ENCODE measurements around the gene LGALS1.
A peak's percentile ranks its signal among the peaks of the same experiment; 100 is the strongest.

Gene LGALS1

DNA sequence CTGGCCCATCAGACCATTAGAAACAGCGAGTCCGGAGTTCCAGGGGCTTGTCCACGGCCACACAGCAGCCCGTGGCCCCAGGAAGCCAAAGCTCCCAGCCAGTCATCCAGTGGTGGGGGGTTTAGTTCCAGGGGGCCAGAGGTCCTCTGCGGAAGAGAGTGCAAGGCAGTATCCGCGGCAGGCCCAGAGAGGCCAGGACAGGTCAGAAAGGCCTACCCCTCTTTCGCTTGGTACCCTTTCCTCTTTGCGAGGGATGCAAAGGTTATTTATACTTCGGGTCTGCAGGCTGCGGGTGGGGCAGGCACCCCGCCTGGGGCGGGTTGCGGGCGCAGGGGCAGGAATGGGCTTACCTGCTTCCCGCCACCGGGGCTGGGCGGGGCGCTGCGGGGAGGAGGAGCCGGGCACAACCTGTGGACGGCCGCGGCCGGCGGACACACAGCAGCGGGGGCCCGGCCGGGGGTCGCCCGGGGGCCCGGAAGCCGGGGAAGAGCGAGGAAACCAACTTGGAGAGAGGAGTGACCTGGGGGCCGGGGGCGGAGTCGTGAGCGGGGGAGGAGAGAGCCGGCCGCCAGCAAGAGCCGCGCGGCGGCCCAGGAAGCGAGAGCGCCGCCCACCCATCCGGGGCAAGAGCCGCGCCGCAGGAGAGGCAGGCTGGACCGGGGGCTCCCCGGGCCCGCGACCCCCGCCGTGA lies 36.2 kb upstream of the LGALS1 start, which contains the start of gene SH3BP1:
Gene SH3BP1, plus strand, starts transcription at position 600 of the 691 bp plus-strand sequence. CDS start 119 bp downstream, outside the sequence.
- peaks cover 25% of the 10 kb centered on the region for H3K4me1 ChIP-seq (ENCODE audit: insufficient read depth, low read length, severe bottlenecking)

DNA sequence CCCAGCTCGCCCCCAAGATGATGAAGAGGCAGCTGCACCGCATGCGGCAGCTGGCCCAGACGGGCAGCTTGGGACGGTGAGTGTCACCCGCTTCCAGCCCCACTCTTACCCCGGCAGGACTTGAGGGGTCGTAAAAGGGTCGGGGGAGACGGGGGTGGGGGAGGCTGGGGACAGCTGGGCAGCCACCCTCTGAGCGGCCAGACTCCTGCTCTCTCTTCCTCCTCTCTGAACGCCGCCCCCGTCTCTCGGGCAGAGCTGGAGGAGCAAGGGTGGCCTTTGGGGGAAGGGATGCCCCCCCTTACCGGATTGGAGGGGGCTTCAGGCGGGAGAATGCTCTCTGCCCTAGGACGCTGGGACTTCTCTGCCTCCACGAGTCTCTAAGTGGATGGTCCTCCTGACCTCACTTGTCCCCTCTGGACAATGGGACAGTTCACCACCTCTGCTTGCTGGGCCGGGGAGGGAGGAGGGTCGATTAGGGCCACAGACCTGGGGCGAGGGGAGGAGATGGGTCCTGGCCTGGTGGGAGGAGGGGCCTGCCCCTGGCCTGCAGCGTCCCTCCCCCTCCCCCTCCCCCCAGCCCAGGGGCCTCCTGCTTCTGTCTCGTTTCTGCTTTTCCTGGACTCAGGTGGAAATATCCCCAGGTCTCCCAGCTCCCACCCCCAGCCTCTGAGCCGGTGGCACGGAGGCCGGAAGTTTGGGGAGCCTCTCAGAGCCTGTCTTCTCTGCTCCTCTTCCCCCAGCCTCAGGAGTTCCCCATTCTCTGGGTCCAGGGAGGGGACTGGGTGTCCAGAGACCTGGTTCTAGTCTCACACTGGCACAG lies 35.5 kb upstream of the LGALS1 start:
- Histone ChIP-seq H3K4me1 (ENCODE audit: insufficient read depth, low read length, severe bottlenecking) (peaks cover 20% of the 10 kb centered on the region), H3K4me3 (ENCODE audit: low read depth, low read length, poor library complexity, severe bottlenecking) (peak overlapping the region; percentile 72), H4K20me1 (ENCODE audit: insufficient read depth, low read length) (no peaks in the 10 kb centered on the region), H3K4me2 (ENCODE audit: low read length) (peak overlapping the region; percentile 87), H3F3A (ENCODE audit: insufficient read depth, low read length) (peaks cover 3% of the 10 kb centered on the region; the same call in 1 of the 2 replicates), H3K79me2 (ENCODE audit: insufficient read depth, low read length) (no peaks in the 10 kb centered on the region), H3K9me3 (ENCODE audit: low read length) (no peaks in the 10 kb centered on the region), H3K9ac (ENCODE audit: low read length) (peak overlapping the region; percentile 82), H3K36me3 (ENCODE audit: insufficient read depth, low read length) (peaks cover 24% of the 10 kb centered on the region; the same call in 1 of the 2 replicates), H2AFZ (ENCODE audit: low read length) (no peak overlapping the region), H3K27me3 (ENCODE audit: insufficient read depth, low read length) (no peaks in the 10 kb centered on the region), H3K27ac (ENCODE audit: low read depth, low read length, poor library complexity, severe bottlenecking) (peak overlapping the region; percentile 66), H3K9me2 (ENCODE audit: low read depth, low read length) (no peaks in the 10 kb centered on the region)
- TF ChIP-seq, protein P1, sequence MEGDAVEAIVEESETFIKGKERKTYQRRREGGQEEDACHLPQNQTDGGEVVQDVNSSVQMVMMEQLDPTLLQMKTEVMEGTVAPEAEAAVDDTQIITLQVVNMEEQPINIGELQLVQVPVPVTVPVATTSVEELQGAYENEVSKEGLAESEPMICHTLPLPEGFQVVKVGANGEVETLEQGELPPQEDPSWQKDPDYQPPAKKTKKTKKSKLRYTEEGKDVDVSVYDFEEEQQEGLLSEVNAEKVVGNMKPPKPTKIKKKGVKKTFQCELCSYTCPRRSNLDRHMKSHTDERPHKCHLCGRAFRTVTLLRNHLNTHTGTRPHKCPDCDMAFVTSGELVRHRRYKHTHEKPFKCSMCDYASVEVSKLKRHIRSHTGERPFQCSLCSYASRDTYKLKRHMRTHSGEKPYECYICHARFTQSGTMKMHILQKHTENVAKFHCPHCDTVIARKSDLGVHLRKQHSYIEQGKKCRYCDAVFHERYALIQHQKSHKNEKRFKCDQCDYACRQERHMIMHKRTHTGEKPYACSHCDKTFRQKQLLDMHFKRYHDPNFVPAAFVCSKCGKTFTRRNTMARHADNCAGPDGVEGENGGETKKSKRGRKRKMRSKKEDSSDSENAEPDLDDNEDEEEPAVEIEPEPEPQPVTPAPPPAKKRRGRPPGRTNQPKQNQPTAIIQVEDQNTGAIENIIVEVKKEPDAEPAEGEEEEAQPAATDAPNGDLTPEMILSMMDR (IDR thresholded peaks at IDR 0.05; ENCODE audit: low read length): no peak
- no peak for TF ChIP-seq EZH2 (IDR thresholded peaks at IDR 0.05; ENCODE audit: borderline replicate concordance, low read length)

More for the DNA sequence above, 36.2 kb upstream of the LGALS1 start, which contains the start of gene SH3BP1:
- H3K79me2 ChIP-seq (ENCODE audit: insufficient read depth, low read length): no peaks in the 10 kb centered on the region
- H3K4me3 ChIP-seq (ENCODE audit: low read depth, low read length, poor library complexity, severe bottlenecking): peak within 1 kb of the TSS; percentile 72
- H3K9me3 ChIP-seq (ENCODE audit: low read length): no peaks in the 10 kb centered on the region
- peaks cover 21% of the 10 kb centered on the region; the same call in 1 of the 2 replicates for H3K36me3 ChIP-seq (ENCODE audit: insufficient read depth, low read length)
- no peak for TF ChIP-seq EZH2 (IDR thresholded peaks at IDR 0.05; ENCODE audit: borderline replicate concordance, low read length)
- TF ChIP-seq, protein P1 (IDR thresholded peaks at IDR 0.05; ENCODE audit: low read length): no peak
- H3K9me2 ChIP-seq (ENCODE audit: low read depth, low read length): no peaks in the 10 kb centered on the region
- peak within 1 kb of the TSS; percentile 66 for H3K27ac ChIP-seq (ENCODE audit: low read depth, low read length, poor library complexity, severe bottlenecking)
- peak within 1 kb of the TSS; percentile 87 for H3K4me2 ChIP-seq (ENCODE audit: low read length)
- peaks cover 3% of the 10 kb centered on the region; the same call in 1 of the 2 replicates for H3F3A ChIP-seq (ENCODE audit: insufficient read depth, low read length)
- H3K9ac ChIP-seq (ENCODE audit: low read length): peak within 1 kb of the TSS; percentile 82
- no peak within 1 kb of the TSS for H2AFZ ChIP-seq (ENCODE audit: low read length)
- H4K20me1 ChIP-seq (ENCODE audit: insufficient read depth, low read length): no peaks in the 10 kb centered on the region
- no peaks in the 10 kb centered on the region for H3K27me3 ChIP-seq (ENCODE audit: insufficient read depth, low read length)

DNA sequence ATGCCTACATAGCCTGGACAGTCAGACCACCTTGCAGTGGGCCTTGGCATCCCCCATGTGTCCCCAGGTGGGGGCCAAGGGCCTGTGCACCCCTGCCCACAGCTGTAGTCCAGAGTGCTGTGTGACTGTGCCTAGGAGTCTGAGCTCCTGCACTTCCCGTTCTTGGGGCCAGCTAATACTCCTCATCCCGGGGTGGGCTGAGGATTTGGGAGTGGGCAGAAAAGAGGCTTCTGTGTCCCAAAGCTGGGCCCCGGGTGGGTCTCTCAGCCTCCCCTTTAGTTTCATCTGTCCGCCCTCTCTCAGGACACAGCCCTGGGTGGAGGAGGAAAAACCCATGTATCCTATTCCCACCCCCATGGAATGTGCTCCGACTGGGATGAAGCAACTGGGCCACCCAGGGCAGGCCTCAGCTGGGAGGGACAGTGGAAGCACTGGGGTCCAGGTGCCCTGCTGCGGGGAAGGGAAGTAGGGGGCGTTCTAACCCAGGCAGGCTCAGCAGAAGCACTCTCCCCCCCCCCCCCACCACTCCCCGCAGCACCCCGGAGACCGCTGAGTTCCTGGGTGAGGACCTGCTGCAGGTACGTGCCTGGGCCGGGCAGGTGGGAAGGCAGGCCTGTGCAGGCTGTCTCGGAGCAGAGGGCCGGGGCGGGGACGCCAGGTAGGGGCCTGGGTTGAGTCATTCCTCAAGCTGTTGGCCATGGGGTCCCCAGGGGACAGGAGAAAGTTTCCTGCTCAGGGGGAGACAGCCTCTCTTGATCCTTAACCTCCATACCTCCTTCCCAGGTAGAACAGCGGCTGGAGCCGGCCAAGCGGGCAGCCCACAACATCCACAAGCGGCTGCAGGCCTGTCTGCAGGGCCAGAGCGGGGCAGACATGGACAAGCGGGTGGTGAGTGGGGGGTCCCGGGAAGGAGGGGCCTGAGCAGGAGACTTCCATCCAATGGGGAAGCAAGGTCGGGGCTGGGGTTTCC lies 34.6 kb upstream of the LGALS1 start:
- H3K4me1 ChIP-seq (ENCODE audit: insufficient read depth, low read length, severe bottlenecking): peaks cover 20% of the 10 kb centered on the region
- peak overlapping the region; percentile 72 for H3K4me3 ChIP-seq (ENCODE audit: low read depth, low read length, poor library complexity, severe bottlenecking)
- H3K9ac ChIP-seq (ENCODE audit: low read length): peak overlapping the region; percentile 82
- peaks cover 31% of the 10 kb centered on the region; the same call in 1 of the 2 replicates for H3K36me3 ChIP-seq (ENCODE audit: insufficient read depth, low read length)
- peaks cover 3% of the 10 kb centered on the region; the same call in 1 of the 2 replicates for H3F3A ChIP-seq (ENCODE audit: insufficient read depth, low read length)
- H4K20me1 ChIP-seq (ENCODE audit: insufficient read depth, low read length): no peaks in the 10 kb centered on the region
- H3K27me3 ChIP-seq (ENCODE audit: insufficient read depth, low read length): no peaks in the 10 kb centered on the region
- H3K27ac ChIP-seq (ENCODE audit: low read depth, low read length, poor library complexity, severe bottlenecking): peak overlapping the region; percentile 66
- no peak overlapping the region for H2AFZ ChIP-seq (ENCODE audit: low read length)
- TF ChIP-seq, protein P1 (IDR thresholded peaks at IDR 0.05; ENCODE audit: low read length): peak; percentile 37
- no peak for TF ChIP-seq EZH2 (IDR thresholded peaks at IDR 0.05; ENCODE audit: borderline replicate concordance, low read length)
- no peaks in the 10 kb centered on the region for H3K9me2 ChIP-seq (ENCODE audit: low read depth, low read length)
- no peaks in the 10 kb centered on the region for H3K79me2 ChIP-seq (ENCODE audit: insufficient read depth, low read length)
- no peaks in the 10 kb centered on the region for H3K9me3 ChIP-seq (ENCODE audit: low read length)
- H3K4me2 ChIP-seq (ENCODE audit: low read length): peak overlapping the region; percentile 87

Data from OCI-LY1 (cell line).